NCI-H524 (cell line): ENCODE results near the gene MAG.
"Not testable (repeated sequence)": the region's sequence is repeated elsewhere in the genome, so short reads cannot be mapped to it uniquely, and the experiment has no call there.

Source experiments
- DNase-seq, 2 experiments: peaks; one replicate each; lab custom pipeline; 2025; lab: John Stamatoyannopoulos, UW

MAG gene

GRCh38 chr19:35281303-35281702 is 10.7 kb upstream of the MAG start:
- DNase-seq = no peak

- DNase-seq = no peak
Measured at GRCh38 chr19:35284153-35285094, 7.5 kb upstream of the MAG start.

GRCh38 chr19:35285095-35285449 is 6.9 kb upstream of the MAG start:
- DNase-seq = no peak

- not testable (repeated sequence) for DNase-seq
Measured at GRCh38 chr19:35285465-35285864, 6.5 kb upstream of the MAG start.

GRCh38 chr19:35286101-35286500 is 5.9 kb upstream of the MAG start:
- peak in 1 of 2 experiments; percentile 20 for DNase-seq

- DNase-seq = no peak
Measured at GRCh38 chr19:35287713-35288112, 4.2 kb upstream of the MAG start.

GRCh38 chr19:35288331-35288730 is 3.6 kb upstream of the MAG start:
- no peak for DNase-seq

GRCh38 chr19:35288906-35289305 is 3.1 kb upstream of the MAG start:
- DNase-seq = no peak

GRCh38 chr19:35290381-35291127 is 1.4 kb upstream of the MAG start:
- no peak for DNase-seq

GRCh38 chr19:35291259-35291658 is 702 bp upstream of the MAG start:
- no peak for DNase-seq

- DNase-seq = no peak
Measured at GRCh38 chr19:35292421-35293362, 731 bp downstream of the MAG start.

- DNase-seq = peak; percentile 18 to 32
Measured at GRCh38 chr19:35293363-35293739, 1.4 kb downstream of the MAG start.

GRCh38 chr19:35293808-35294207 is 1.8 kb downstream of the MAG start:
- DNase-seq = no peak

- peak in 1 of 2 experiments; percentile 11 for DNase-seq
Measured at GRCh38 chr19:35294328-35294727, 2.4 kb downstream of the MAG start.

GRCh38 chr19:35294859-35295791 is 3.2 kb downstream of the MAG start:
- DNase-seq = no peak

- DNase-seq = no peak
Measured at GRCh38 chr19:35295792-35296462, 4.0 kb downstream of the MAG start.

GRCh38 chr19:35296644-35297514 is 4.9 kb downstream of the MAG start:
- DNase-seq = no peak

- DNase-seq = no peak
Measured at GRCh38 chr19:35297515-35297848, 5.5 kb downstream of the MAG start.

GRCh38 chr19:35297922-35298321 is 6.0 kb downstream of the MAG start:
- no peak for DNase-seq
